Measurements from ENCODE around the gene SLC17A2. TPM values are rescaled to one million over a fixed set of nuclear protein-coding genes. Genes with fewer than 3 reads are reported as not detected.
A peak's percentile ranks its signal among the peaks of the same experiment; 100 is the strongest.

The SLC17A2 gene, protein sequence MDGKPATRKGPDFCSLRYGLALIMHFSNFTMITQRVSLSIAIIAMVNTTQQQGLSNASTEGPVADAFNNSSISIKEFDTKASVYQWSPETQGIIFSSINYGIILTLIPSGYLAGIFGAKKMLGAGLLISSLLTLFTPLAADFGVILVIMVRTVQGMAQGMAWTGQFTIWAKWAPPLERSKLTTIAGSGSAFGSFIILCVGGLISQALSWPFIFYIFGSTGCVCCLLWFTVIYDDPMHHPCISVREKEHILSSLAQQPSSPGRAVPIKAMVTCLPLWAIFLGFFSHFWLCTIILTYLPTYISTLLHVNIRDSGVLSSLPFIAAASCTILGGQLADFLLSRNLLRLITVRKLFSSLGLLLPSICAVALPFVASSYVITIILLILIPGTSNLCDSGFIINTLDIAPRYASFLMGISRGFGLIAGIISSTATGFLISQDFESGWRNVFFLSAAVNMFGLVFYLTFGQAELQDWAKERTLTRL
- under 1 TPM; 0.30 to 0.72 (median 0.50) TPM for polyA plus RNA-seq (ENCODE audit: insufficient read length in 4 of 4)

GRCh38 chr6:25930532-25931410 lies at the start of gene SLC17A2:
SLC17A2 (minus strand) TSS chr6:25930691; CDS start chr6:25925796, 4,895 bp downstream.
- DNase-seq (ENCODE audit: low read depth in 4 of 4, low spot score in 3 of 4), result no peak

- DNase-seq (ENCODE audit: low read depth in 4 of 4, low spot score in 3 of 4), result no peak
These were observed 45.6 kb upstream of the SLC17A2 start for GRCh38 chr6:25975923-25976560.

DNA sequence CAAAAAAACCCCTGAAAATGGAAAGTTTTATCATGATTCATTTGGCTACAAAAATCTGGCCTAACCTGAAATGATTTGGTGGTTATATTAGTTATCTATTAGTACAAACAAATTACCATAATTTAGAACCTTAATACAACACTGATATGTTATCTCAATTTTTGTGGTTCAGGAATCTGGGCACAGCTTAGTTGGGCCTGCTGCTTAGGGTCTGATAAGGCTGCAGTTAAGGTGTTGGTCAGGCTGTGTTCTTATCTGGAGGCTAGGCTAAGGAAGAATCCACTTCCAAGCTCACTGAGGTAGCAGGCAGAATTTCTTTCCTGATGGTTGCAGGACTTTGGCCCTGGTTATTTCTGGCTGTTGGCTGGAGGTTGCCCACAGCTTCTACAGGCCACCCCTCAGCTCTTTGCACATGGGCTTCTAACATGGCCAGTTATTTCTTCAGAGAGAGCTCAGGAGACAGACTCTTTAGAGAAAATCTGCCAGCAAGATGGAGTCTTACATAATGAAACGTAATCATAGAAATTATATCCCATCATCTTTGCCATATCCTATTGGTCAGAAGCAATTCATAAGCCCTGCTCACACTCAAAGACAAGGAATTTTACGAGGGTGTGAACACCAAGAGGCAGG lies 43.5 kb upstream of the SLC17A2 start:
- DNase-seq (ENCODE audit: low read depth in 4 of 4, low spot score in 3 of 4), result no peak

DNA sequence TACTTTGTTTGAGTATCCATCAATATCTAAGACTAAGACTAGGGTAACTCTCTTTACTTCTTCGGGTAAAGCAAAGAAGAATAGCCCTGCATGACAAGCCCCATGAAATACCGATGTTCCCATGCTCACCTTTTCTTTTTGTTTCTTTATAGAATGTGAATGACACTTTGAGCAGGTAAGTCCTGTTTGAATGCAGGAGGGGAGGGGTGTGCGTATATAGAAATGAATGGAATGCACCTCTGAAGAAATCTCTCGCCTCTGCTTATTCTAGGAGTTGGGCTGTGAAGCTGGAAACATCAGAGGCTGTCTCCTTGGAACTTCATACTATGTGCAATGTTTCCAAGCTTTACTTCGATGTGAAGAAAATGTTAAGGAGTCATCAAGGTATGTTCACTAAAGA lies 42.4 kb upstream of the SLC17A2 start:
- DNase-seq (ENCODE audit: low read depth in 4 of 4, low spot score in 3 of 4), result no peak

GRCh38 chr6:25972128-25972527 lies 41.6 kb upstream of the SLC17A2 start:
- no peak for DNase-seq (ENCODE audit: low read depth in 4 of 4, low spot score in 3 of 4)

DNA sequence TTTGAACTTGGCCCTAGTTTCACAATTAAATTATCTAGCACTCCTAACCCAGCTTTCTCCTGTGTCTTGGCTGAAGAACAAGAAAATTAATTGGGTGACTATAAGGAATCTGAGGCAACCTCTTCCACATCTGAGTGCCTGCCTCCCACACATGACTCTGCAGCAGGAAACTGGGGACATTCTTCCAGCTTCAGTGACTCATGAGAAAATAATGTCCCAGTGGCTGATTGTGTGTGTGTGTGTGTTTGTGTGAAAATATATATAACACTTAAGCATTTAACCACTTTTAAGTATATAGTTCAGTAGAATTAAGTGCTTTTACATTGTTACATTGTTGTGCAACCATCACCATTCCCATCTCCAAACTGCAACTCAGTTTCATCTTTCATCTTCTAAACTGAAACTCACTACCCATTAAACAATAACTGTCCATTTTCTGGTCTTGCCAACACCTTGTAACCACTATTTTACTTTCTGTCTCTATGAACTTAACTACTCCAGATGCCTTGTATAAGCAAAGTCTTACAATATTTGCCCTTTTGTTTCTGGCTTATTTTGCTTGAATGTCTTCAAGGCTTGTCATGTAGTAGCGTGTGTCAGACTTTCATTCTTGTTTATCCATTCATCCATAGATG lies 40.8 kb upstream of the SLC17A2 start:
- peak in 3 of 4 donors; percentile 33 to 60 (median 59) for DNase-seq (ENCODE audit: low read depth in 4 of 4, low spot score in 3 of 4)

DNA sequence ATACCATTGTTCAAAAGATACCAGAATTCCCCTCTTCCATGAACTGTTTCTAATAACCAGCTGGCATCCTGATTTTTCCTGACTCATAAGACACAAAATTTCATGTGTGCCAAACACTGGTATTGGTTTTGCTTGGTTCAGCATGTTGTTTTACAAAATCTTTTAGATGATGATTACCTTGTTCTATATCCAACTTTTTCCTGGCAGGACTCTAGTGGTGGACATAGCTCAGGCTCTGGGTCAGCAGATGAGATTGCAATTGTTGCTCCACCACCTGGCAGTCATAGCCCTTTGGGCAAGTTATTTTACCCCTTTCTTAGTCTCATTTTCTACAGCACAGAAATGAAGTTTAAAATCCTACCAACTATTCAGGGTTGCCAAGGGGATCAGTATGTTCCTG lies 38.3 kb upstream of the SLC17A2 start:
- no peak for DNase-seq (ENCODE audit: low read depth in 4 of 4, low spot score in 3 of 4)

DNA sequence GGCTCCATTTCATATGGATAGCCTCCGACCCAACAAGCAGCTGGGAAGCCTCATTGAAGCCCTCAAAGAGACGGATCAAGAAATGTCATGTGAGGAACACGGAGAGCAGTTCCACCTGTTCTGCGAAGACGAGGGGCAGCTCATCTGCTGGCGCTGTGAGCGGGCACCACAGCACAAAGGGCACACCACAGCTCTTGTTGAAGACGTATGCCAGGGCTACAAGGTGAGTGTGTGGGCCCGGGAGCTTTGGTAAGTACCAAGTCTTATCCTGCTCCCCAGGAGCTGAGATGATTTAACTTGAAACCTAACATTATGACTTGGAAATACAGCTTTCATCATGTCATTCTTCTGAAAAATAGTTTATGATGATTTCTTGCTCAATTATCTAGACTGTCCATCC lies 36.2 kb upstream of the SLC17A2 start:
- no peak for DNase-seq (ENCODE audit: low read depth in 4 of 4, low spot score in 3 of 4)

DNA sequence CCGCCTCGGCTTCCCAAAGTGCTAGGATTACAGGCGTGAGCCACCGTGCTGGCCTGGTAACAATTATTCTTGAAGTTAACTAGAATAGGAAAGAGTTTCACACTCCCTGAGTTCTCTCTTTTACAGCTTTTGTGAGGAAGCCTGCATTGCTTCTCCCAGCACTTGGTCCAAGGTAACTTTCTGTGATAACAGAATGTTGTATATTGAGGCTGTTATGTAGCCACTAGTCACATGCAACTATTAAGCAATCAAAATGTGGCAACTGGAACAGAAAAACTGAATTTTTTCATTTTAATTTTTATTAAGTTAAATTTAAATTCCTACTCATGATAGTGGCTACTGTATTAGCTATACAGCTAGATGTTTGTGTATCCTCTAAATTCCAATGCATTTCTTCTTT lies 34.6 kb upstream of the SLC17A2 start:
- no peak for DNase-seq (ENCODE audit: low read depth in 4 of 4, low spot score in 3 of 4)

GRCh38 chr6:25963426-25964123 lies 33.1 kb upstream of the SLC17A2 start:
- peak in 2 of 4 donors; percentile 48 to 53 for DNase-seq (ENCODE audit: low read depth in 4 of 4, low spot score in 3 of 4)

DNA sequence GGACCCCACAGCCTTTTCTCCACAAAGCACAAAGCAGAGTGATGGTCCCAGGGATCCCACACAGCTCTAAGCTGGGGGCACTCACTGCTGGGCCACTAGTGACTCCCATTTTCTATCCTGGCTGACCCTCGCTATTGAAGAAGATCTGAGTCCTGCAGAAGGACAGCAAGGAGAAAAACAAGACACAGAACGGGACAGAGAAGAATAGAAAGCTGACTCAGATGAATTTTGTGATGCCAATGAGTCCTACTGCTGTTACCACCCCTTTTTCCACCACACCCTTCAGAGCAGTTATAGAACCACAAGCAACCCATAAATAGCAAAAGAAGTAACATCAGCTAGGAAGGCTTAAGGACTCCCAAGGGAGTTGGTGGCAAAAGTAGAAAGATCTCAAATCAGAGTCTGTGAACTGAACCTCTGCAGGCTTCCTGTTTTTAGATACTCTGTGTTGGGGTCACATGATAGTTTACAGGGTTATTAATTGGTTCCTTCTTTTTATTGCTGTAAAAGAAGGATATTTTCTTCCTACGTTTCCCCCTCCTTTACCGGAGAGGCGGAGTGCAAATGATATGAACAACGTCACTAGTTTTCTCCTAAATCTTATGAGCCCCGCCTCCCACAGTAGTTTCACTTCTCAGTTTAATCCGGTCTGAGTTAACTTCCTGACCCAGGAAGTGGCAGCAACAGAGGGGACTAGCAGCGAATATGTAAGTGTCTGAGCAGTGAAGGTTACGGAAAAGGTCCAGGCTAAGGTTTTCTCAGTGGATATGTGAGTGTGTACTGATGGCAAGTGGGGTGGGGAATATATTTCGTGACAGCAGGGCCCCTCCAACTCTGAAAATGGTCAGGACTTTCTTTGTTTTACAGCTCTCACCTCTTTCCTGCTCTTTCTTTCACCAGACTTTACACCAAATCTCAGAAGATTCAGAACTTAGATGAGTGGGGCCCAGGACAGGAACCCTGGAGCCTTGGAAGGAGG lies 31.9 kb upstream of the SLC17A2 start, which contains the start of gene TRIM38:
TRIM38 (plus strand) TSS at position 654 of the 979 bp plus-strand sequence. CDS start 3,721 bp downstream, outside the sequence.
- peak; percentile 68 to 81 (median 78) for DNase-seq (ENCODE audit: low read depth in 4 of 4, low spot score in 3 of 4)

GRCh38 chr6:25961619-25962148 lies 31.2 kb upstream of the SLC17A2 start:
- DNase-seq (ENCODE audit: low read depth in 4 of 4, low spot score in 3 of 4), result no peak

- DNase-seq (ENCODE audit: low read depth in 4 of 4, low spot score in 3 of 4), result no peak
These were observed 30.2 kb upstream of the SLC17A2 start for GRCh38 chr6:25960734-25961133.

DNA sequence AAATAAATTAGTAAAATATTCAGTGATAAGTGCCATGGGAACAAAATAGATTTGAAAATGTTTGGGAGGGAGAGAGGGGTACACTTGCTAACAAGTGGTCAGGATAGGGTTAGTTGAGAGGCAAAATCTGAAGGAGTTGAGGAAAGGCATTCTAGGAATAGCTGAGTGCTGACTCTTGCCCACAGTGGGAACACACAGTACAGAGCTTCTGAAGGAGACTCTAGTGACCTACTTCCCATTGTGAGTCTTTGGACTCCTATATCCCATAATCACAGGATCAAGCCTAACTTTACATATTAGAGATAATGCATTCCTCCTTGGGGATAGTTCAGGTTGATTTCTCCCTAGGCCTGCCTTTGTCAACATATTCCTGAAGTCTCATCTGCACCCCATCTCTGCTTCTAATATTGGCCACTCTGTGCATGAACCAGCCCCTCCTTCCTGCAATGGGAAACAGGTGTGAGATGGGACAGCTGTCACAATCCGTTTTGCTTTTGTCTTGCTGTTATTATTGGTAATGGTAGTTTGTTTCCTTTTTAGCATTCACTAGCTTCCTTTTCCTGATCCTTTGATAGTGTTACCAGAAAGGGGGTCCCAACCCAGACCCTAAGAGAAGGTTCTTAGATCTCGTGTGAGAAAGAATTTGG lies 29.5 kb upstream of the SLC17A2 start:
- DNase-seq (ENCODE audit: low read depth in 4 of 4, low spot score in 3 of 4), result no peak

- no peak for DNase-seq (ENCODE audit: low read depth in 4 of 4, low spot score in 3 of 4)
These were observed 28.2 kb upstream of the SLC17A2 start for GRCh38 chr6:25958700-25959162.

DNA sequence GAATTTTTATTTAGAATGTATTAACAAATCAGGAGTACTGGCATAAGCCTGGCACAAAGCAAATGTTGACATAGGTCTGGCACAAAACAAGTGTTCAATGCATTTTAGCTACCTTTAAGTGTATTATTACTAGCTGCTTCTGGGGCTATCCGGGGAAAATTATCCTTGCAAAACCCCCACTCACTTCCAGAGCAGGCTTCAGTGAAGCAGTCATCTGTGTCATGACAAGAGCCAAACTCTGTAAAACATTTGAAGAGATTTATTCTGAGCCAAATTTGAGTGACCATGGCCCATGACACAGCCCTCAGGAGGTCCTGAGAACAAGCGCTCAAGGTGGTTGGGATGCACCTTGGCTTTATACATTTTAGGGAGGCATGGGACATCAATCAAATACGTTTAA lies 25.7 kb upstream of the SLC17A2 start:
- no peak for DNase-seq (ENCODE audit: low read depth in 4 of 4, low spot score in 3 of 4)

- no peak for DNase-seq (ENCODE audit: low read depth in 4 of 4, low spot score in 3 of 4)
These were observed 24.3 kb upstream of the SLC17A2 start for GRCh38 chr6:25954756-25955155.

All from left renal pelvis (tissue), 4 donors.